Heart left ventricle (tissue), 13 donors: ENCODE data around the gene KIF21B.

Source experiments
- CTCF ChIP-seq, 12 donors: fragments of 200-600 bp; sonication (generic) in 4 of 12; IDR thresholded peaks; one replicate each; pipeline versions ENCODE4 v1.5.0 to v1.8.0; 2018 to 2022; ENCODE audit warnings: antibody characterized with exemption in 12 of 12, mild to moderate bottlenecking in 5 of 12
- POLR2A ChIP-seq, 2 donors: fragments of 450-650 bp; IDR thresholded peaks; one replicate each; pipeline ENCODE4 v1.6.1; 2017; ENCODE audit warnings: antibody characterized with exemption in 2 of 2, mild to moderate bottlenecking in 2 of 2, moderate library complexity in 2 of 2
- donor health status: ischemic (EF 13 %, LVEDD 7.1; RV severe dilation, severe dysfunction).
- donor health status: DM: no; HTN: yes; CAD: no.
- donor health status: DM: no; HTN: no; CAD: no.
- donor health status: ischemic (EF 25% LVEDD 6.9; RV normal size, moderate dysfunction).
- donor health status: ischemic (EF 25% LVEDD 5.7; RV mildly dilated, moderate dysfunction).
- donor health status: ischemic (EF 35%, LVEDD 5.7; RV mildly dilated, moderate dysfunction).
- donor health status: nonischemic (EF 11% LVEDD 7.7; RV severe dilation, severe dysfunction).
- donor health status: DM: yes; HTN: yes; CAD: no.
- donor health status: PGD.
- donor health status: ischemic (EF 29% LVEDD 5.4; RV normal size, mild dysfunction).
- donor health status: nonischemic (EF 23%, LVEDD 6.1; RV moderate dilation, normal function).

GRCh38 chr1:200990114-200990513 is 33.4 kb downstream of the KIF21B start:
- TF ChIP-seq CTCF (IDR thresholded peaks at IDR 0.05) (no peak), POLR2A (IDR thresholded peaks at IDR 0.05) (no peak)
